ENCODE measurements around the gene SMIM13. TPM values are rescaled to one million over a fixed set of nuclear protein-coding genes. Genes with fewer than 3 reads are reported as not detected.

Gene SMIM13
- total RNA-seq, 4 donors from 2014 or later, result 3.8 to 7.4 (median 6.3) TPM

DNA sequence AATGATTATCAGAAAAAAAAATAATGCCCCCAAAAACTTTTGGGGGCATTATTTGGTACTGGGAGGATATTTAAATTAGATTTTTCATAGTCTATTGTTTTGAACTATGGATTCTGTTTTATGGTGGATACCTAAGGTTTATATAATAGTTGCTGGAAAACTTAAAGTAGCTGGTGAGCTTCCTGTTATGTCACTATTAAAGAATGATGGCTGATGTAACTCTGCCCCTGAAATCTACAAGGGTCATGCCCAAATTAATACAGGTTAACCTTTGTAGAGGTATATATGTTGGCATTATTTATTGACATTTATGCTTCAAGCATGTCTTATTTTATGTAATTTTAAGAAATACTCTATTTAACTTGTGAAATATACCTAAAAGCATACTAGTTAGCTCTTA, 43.2 kb downstream of the SMIM13 start:
- intact Hi-C loops (cut with DNase I), result no loop called here
- Histone ChIP-seq H3K4me1 (peaks cover 0 to 11% (median 0%) of the 10 kb centered on the region in 3 donors), H3K9me3 (no peaks in the 10 kb centered on the region), H3K27ac (no peak overlapping the region), H3K4me3 (no peak overlapping the region), H3K27me3 (no peaks in the 10 kb centered on the region), H3K36me3 (peaks cover 0 to 23% (median 9%) of the 10 kb centered on the region in 3 donors)
- no peak for TF ChIP-seq POLR2A (IDR thresholded peaks at IDR 0.05)
- TF ChIP-seq, protein P1, sequence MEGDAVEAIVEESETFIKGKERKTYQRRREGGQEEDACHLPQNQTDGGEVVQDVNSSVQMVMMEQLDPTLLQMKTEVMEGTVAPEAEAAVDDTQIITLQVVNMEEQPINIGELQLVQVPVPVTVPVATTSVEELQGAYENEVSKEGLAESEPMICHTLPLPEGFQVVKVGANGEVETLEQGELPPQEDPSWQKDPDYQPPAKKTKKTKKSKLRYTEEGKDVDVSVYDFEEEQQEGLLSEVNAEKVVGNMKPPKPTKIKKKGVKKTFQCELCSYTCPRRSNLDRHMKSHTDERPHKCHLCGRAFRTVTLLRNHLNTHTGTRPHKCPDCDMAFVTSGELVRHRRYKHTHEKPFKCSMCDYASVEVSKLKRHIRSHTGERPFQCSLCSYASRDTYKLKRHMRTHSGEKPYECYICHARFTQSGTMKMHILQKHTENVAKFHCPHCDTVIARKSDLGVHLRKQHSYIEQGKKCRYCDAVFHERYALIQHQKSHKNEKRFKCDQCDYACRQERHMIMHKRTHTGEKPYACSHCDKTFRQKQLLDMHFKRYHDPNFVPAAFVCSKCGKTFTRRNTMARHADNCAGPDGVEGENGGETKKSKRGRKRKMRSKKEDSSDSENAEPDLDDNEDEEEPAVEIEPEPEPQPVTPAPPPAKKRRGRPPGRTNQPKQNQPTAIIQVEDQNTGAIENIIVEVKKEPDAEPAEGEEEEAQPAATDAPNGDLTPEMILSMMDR (IDR thresholded peaks at IDR 0.05), result no peak
- no peak for DNase-seq

- no peak for DNase-seq
- H3K4me1 ChIP-seq, result peaks cover 4 to 25% (median 7%) of the 10 kb centered on the region in 3 donors
- peak overlapping the region in 2 of 4 donors; percentile 16 to 19 for H3K27ac ChIP-seq
- WGBS, 2 donors, result 44 to 54% methylated on average over 3 of the region's 3 CpGs
- intact Hi-C loops (cut with DNase I), result no loop called here
- H3K4me3 ChIP-seq, result no peak overlapping the region
- no peaks in the 10 kb centered on the region for H3K9me3 ChIP-seq
- H3K36me3 ChIP-seq, result peaks cover 0 to 22% (median 9%) of the 10 kb centered on the region in 3 donors
- TF ChIP-seq, protein P1 (IDR thresholded peaks at IDR 0.05), result no peak
- no peak for TF ChIP-seq POLR2A (IDR thresholded peaks at IDR 0.05)
- no peaks in the 10 kb centered on the region for H3K27me3 ChIP-seq
These were observed 45.7 kb downstream of the SMIM13 start for GRCh38 chr6:11139051-11139960.

- no peaks in the 10 kb centered on the region for H3K9me3 ChIP-seq
- H3K27me3 ChIP-seq, result no peaks in the 10 kb centered on the region
- no peak for TF ChIP-seq POLR2A (IDR thresholded peaks at IDR 0.05)
- TF ChIP-seq, protein P1 (IDR thresholded peaks at IDR 0.05), result no peak
- H3K36me3 ChIP-seq, result peaks cover 0 to 14% (median 7%) of the 10 kb centered on the region in 3 donors
- intact Hi-C loops (cut with DNase I), result loop anchor here (5.0 kb wide), 1 partner anchor 357 kb away; no protein-coding TSS in a partner anchor
- 73 to 78% methylated on average over 3 of the region's 3 CpGs for WGBS, 2 donors
- H3K4me1 ChIP-seq, result peaks cover 4 to 30% (median 7%) of the 10 kb centered on the region in 3 donors
- no peak overlapping the region for H3K4me3 ChIP-seq
- no peak for DNase-seq
- H3K27ac ChIP-seq, result no peak overlapping the region
These were observed 46.4 kb downstream of the SMIM13 start for GRCh38 chr6:11140056-11140455.

GRCh38 chr6:11141295-11141694, 47.7 kb downstream of the SMIM13 start:
- Histone ChIP-seq H3K36me3 (peaks cover 0 to 3% (median 0%) of the 10 kb centered on the region in 3 donors), H3K27ac (no peak overlapping the region), H3K4me1 (peaks cover 4 to 30% (median 7%) of the 10 kb centered on the region in 3 donors), H3K27me3 (no peaks in the 10 kb centered on the region), H3K4me3 (no peak overlapping the region), H3K9me3 (no peaks in the 10 kb centered on the region)
- no peak for DNase-seq
- TF ChIP-seq POLR2A (IDR thresholded peaks at IDR 0.05), result no peak
- TF ChIP-seq, protein P1 (IDR thresholded peaks at IDR 0.05), result no peak
- intact Hi-C loops (cut with DNase I), result loop anchor here (5.0 kb wide), 1 partner anchor 356 kb away; no protein-coding TSS in a partner anchor
- WGBS, 2 donors, result 82 to 84% methylated on average over 3 of the region's 3 CpGs

All from esophagus squamous epithelium (tissue), 5 donors.